GM19239 (cell line): ENCODE results near the gene AHRR.
"Not testable (repeated sequence)": the region's sequence is repeated elsewhere in the genome, so short reads cannot be mapped to it uniquely, and the experiment has no call there.

Source experiments
- DNase-seq: peaks from one replicate; pipeline ENCODE4 v3.0.0; 2011; ENCODE audit warnings: low spot score; ENCODE audit not compliant: insufficient read length
- FAIRE-seq: peaks from 2 replicates; lab custom pipeline; 2011; peaks lifted over from hg19 to GRCh38; lab: Jason Lieb, UNC

Gene AHRR

DNA sequence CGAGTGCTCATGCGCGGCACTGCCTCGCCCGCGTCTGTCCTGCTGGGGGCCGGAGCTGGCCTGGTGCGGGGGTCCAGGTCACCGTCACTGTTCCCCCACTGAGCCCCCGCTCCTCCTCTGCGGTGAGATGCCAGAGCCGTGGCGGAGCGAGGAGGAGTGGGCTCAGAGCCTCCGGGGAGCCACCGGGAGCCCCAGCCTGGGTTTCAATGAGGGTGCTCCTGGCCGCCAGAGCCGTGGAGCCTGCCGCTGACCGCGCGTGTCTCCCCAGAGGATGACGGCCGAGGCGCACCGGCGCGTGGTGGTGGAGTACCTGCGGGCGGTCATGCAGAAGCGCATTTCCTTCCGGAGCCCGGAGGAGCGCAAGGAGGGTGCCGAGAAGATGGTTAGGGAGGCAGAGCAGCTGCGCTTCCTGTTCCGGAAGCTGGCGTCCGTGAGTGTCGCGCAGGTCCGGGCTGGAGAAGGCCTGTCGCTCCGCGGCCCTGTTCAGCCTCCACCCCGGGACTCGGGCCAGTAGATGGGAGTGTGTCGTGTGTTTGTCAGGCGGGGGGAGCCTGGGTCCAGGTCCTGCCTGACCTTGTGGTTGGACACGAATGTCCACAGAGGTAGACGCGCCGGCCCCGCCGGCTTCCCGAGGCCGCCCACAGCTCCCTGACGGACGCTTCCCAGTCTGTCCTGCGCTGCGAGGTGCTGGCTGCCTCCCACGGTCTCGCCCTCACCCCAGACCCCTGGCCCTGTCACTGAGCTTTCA lies 143.5 kb downstream of the AHRR start:
- no peak for FAIRE-seq

DNA sequence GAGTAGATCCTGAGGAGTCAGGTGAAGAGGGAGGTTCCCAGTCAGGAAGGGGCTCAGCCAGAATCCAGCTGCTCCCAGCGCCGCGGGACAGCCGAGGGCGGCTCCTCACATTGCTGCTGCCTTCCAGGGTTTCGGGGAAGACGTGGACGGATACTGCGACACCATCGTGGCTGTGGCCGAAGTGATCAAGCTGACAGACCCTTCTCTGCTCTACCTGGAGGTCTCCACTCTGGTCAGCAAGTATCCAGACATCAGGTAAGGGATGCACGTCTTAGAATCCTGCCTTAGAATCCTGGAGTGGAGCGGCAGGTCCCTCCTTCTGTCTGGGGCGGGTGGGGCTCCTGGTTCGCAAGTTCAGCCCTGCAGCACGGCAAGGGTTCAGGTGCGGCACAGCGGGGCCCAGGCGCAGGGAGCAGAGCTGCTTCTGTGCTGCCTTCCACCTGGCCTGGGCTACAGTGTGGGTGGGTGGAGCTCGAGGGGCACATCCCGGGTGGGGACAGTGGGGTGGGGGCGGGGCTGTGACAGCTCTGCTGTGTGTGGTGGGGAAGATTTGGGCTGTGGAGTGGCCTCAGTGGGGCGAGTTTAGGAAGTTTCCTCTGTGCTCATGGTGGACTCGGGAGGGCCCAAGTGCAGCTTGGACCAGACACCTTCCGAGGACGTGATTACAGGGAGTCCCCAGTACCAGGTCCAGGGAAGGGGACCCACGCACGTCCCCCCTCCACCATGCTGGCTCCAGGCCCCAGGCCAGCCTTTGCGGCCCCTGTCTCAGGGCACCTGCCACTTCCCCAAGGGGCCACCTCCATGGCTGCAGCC lies 144.3 kb downstream of the AHRR start:
- no peak for DNase-seq
- FAIRE-seq = no peak

More for the DNA sequence above, 143.5 kb downstream of the AHRR start:
- no peak for DNase-seq

DNA sequence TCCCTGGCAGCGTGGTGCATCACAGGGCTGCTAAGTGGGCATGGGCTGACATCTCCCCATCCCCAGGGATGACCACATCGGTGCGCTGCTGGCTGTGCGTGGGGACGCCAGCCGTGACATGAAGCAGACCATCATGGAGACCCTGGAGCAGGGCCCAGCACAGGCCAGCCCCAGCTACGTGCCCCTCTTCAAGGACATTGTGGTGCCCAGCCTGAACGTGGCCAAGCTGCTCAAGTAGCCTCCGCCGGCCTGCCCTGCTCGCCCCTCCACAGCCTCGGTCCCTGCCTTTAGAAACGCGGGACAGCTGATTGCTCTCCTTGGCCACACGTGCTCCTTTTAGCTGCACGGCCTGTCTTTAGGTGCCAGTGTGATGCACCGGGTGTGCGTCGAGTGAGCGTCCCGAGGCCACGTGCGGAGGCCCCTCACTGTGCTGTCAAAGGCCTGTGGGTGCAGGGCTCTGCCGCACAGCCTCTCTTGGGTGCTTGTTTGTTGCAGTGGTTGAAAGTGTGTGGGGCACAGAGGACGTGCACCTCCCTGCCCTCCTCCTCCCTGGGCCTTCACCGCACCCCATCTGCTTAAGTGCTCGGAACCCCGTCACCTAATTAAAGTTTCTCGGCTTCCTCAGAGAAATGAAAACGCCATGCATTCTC lies 145.3 kb downstream of the AHRR start:
- DNase-seq (no peak), FAIRE-seq (no peak)

DNA sequence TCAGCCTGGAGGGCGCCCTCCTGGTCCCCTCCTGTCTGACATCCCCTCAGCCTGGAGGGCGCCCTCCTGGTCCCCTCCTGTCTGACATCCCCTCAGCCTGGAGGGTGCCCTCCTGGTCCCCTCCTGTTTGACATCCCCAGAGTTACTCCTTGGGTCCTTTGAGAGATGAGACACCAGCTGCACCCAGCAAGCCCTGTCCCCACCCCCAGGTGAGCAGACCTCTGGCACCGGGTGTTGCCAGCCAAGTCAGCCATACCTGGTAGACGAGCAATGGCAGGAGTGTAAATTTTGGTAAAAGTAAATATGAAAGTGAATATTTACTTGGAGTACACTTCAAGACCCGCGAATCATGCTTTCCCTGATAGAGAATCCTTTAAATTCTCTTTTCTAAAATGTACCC lies 146.9 kb downstream of the AHRR start:
- DNase-seq (no peak), FAIRE-seq (no peak)

DNA sequence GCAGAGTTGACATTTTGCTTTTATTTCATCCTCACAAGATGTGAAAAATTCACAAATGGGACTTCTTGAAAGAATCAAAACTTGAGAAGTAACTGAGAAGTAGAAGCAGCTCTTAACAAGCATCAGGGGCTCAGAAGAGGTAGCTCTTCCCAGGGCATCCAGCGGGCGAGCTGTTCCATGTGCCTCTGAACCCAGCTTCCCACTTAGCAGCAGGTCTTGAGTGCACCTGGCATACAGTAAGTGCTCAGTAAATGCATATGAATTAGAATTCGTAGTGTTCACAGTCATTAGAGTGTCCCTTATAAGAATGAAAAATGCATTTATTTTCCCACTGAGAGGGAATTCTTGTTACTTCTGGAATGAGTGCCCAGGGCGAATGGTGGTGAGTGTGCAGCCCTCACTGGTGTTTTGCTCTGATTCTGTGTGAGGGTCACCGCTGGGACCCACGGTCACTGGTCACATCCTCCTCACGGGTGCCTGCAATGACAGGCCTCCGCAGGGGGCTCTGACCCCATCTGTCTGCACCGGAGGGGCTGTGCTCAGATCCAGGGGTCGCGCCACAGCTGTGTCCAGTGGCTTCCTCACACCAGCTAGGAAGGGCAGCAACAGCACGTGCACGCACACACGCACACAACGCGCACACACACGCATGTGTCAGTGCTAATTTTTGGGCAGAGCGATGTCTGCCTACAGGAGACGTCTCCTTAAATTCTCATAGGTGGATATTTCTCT lies 148.4 kb downstream of the AHRR start:
- no peak for DNase-seq
- no peak for FAIRE-seq

DNA sequence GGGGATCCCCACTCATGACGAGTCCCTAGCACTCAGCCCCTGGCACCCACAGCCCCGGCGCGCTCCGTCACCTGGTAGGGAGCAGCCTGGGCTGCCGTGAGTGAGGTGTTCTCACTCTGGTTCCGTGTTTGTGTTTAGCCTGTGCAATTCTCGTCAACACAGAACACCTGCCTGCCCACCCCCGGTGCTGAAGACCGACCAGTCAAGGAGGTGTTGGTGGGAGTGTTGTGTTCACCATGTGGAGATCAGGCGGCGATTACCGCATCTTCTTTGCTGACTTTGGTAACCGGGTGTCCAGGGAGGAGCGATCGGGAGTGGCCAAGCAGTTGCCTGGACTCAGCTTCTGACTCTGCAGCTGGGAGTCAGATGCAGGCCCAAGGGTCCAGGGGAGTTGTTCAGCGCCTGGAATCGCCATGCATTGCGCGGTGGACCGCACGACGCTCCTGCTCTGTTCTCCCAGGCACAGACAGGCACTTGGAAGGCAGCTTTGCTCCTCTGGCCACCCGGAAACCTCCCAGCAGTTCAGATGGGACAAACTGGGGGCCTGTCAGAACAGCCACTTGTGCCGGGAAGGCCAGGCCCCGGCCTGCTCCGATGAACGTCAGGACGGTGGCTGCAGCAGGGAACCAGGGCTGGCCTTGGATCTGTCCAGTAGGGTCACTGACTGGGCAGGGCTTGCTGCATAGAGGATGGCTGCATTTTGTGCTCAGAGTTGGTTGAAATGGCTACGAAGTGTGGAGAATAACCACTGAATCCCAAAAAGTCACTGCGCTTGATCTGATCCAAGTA lies 149.6 kb downstream of the AHRR start:
- FAIRE-seq (no peak), DNase-seq (no peak)

DNA sequence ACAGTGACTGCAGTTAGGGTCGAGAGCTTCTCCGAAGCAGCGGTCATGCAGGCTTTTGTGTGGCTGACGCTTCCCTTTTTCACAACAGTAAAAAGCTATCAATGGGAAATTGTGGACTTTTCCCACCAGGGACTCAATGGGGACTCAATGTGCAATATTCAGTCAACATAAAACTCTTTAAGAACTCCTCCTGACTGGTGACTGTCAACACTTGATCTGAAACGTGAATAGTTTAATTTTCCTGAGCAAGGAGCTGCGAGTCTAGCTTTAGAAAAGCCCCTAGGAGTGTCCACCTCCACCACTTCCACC lies 150.2 kb downstream of the AHRR start:
- no peak for DNase-seq
- FAIRE-seq = no peak

DNA sequence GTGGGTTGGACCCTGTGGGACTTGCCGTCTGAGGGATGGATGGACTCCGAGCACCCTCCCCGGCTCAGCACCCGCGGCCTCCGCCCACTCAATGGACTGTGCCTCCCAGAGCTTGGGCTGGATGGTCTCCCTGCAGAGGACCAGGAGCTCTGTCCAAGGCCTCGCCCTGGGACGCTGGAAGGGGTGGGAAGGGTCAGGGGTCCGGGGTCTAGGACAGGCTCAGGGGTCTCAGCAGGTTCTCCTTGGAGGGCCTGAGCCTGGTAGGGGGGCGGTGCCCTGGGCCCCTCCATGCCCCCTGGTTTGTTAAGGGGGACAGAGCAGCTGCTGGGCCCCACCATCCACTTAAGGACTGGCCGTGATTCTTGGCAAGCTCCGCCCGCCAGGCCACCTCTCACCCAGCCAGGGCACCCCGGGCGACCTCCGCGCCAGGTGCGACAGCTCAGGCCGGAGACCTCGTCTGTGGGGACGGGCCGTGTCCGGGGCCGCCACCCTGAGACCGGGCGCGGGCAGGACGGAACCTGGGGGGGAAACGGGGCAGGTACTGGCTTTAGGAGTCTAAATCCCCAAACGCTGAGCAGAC lies 150.7 kb downstream of the AHRR start:
- DNase-seq (no peak), FAIRE-seq (peak; percentile 26)

DNA sequence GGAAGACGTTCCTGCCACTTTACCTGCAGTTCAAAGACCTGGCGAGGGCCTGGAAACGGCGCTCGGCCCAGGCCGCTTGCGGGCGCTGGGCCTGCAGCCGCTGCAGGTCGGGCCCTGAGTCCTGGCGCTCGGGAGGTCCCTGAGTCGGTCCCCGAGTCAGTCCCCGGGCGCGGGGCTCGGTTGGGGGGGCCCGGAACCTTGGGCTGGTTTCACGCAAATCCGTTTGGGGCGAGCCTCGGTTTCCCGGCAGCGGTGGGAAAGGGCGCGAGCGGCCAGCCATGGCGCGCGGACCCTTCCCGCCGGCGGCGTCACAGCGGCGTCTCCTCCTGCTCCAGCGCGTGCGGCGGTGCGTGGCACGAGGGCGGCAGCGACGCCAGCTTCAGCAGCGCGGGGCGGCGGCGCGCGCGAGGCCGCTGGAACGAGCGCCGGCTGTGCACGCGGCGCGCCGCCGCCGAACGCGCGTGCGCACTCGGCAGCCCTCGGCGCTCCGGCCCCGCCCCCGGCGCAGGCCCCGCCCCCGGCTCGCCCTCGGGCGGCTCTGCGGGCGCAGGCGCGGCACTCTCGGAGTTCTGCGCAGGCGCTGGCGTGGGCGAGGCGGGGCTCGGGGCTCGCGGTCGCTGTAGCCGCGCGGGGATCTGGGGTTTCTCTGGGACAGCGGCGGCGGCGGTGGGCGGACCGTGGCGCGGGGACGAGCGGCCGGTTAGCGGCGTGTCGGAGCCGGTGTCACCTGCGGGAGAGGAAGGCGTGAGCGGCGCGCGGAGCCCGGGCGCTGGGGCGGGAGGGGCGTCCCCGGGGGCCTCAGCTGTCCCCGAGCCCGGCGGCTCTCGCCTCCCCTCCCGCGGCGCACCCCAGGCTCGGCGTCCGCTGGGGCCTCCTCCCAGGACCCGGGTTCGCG lies 151.4 kb downstream of the AHRR start:
- peak; percentile 70 for FAIRE-seq

DNA sequence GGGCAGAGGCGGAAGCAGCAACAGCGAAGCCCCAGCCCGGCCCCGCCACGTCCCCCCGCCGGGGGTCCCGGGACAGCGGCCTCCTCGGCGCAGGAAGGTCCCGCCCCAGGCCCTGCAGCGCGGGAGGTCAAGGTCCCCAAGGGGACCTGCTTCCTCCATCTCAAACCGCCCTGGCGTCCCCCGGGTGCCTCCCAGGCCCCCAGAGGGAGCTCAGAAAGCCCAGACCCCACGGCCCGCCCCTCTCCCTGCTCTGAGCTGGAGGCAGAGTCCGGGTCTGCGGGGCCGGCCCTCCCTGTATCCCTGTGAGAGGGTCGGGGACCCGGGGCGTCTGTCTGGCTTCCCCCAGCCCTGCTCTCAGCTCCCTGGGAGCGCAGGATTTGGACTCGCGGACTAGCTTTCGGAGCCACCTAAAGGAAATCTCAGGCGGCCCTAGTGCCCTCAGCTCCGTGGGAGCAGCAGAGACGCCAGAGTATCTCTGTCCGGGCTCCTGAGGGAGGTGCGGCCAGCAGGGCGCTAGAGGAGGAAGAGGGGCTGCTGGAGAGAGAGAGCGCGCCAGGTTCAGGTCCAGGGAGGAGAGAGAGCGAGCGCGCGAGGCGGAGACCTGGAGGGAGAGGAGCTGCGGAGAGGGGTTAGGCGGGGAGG lies 152.2 kb downstream of the AHRR start:
- FAIRE-seq = peak; percentile 69
- no peak for DNase-seq

More for the DNA sequence above, 151.4 kb downstream of the AHRR start:
- DNase-seq = peak; percentile 99

DNA sequence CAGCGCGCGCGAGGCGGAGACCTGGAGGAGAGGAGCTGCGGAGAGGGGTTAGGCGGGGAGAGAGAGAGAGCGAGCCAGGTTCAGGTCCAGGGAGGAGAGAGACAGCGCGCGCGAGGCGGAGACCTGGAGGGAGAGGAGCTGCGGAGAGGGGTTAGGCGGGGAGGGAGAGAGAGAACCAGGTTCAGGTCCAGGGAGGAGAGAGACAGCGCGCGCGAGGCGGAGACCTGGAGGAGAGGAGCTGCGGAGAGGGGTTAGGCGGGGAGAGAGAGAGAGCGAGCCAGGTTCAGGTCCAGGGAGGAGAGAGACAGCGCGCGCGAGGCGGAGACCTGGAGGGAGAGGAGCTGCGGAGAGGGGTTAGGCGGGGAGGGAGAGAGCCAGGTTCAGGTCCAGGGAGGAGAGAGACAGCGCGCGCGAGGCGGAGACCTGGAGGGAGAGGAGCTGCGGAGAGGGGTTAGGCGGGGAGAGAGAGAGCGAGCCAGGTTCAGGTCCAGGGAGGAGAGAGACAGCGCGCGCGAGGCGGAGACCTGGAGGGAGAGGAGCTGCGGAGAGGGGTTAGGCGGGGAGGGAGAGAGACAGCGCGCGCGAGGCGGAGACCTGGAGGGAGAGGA lies 152.8 kb downstream of the AHRR start:
- DNase-seq, FAIRE-seq: not testable (repeated sequence)

DNA sequence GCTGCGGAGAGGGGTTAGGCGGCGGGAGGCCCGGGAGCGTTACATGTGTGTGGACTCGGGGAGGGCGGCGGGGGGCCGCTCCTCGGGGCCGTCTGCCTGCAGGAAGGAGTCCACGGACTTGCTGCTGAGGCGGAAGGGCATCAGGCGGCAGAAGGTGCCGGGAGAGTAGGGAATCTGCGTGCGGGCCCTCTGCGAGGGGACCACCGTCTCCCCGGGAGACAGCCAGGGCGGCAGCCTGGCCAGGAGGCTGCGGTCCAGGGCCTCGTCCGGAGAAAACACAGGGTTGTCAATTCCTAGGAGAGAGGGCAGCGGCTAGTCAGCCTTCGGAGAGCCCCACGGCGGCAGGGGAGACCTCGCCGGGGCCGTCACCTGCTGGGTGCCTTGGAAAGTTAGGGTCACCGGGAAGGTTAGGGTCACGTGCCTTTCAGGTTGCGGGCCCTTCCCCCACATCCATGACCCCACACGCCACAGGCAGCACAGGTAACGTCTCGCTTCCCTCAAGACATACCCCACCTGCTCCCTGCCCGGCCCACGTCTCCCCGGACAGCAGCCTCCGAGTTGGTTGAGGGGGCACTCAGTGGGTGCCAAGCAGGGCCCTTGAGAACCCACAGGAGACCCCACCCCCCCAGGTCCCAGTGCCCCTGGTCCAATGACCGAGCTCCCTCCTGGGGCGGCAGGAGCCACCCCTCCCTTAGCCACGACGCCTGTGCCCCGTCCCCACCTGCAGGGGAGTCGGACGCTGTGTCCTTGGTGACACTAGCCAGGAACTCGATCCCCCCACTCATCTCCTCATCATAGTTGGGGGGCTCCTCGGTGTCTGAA lies 153.5 kb downstream of the AHRR start:
- FAIRE-seq = no peak
- DNase-seq = no peak

DNA sequence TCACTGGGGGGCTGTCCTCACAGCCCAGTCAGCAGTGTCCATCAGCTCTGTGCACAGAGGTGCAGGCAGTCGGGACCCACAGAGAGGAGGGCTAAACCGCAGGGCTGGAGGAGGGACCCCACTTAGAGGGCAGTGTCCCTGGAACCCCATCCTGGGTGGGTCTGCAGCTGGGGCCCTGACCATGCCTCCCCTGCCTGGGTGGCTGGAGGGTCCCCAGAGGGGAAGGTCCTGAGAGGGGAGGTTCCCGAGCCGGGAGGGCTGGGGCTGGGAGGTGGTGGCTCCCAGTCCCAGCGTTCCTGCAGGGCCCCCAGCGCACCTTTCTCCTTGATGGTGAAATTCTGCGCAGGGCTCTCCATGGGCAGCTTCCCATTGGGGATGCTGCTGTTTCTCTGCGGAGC lies 154.2 kb downstream of the AHRR start:
- FAIRE-seq (no peak), DNase-seq (no peak)

DNA sequence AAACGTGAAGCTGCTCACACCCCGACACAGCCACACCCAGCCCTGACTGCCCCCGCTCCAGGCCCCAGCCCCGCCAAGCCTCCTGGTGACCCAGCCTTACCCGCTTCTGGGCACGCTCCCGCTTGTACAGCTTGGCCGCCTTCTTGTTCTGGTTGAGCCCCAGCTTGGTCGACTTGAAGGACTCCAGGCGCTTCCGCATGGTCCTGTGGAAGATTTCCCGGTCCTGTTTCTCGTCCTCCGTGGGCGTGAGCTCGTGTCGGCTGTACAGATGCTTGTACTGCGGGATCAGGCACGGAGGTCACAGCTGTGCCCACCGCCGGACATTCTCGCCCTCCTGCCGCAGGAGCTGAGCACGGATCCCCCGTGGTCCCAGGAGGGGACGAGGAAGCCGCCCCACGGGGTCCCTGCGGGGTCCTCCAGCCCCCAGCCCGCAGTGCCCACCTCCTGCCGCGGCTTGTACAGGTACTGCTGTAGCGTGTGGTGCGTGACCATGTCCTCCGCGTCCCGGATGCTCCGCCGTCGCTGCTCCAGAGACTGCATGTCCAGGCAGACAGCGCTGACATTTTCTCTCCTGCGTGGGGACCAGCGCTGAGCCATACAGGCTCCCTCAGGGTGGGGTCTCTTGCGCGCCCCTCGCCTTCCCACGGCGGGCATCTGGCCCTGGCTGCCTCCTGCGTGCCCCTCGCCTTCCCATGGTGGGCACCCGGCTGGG lies 154.7 kb downstream of the AHRR start:
- FAIRE-seq = no peak
- DNase-seq = no peak

DNA sequence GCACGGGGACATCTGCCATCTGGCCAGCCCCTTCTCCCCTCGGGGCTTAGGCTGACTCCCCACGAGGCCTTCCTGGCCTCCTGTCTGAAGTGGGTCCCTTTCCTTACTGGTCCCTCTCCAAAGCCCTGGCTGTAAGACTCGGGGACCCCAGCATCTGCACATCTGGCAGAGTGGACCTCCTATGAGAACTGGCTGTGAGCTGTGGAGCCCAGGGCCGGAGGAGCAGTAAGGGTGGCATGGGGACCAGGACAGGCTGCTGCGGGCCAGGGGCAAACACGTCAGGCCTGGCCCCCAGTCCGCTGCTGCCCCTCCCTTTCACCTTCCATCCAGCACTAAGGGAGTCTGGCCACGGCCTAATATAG lies 155.3 kb downstream of the AHRR start:
- FAIRE-seq (no peak), DNase-seq (no peak)

DNA sequence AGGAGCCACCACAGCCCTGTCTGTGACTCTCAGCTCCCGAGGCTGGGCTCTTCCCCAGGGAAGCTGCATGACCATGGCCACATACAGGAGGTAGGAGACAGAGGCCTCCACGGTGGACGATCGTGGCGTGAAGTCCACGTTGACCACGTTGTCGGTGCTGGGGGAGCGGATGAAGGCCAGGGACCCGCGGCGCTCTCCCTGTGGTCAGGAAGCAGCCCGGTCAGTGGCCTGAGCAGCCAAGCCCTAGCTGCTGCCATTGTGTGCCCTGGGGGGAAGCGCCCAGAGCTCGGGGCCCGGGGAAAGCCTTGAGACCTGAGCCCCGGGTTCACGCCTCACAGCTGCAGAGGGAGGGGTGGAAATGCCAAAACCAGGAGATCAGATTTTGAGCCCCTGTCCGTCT lies 155.7 kb downstream of the AHRR start:
- DNase-seq (no peak), FAIRE-seq (no peak)
